H1 (cell line): ENCODE measurements around the gene HDAC2. TPM values are rescaled to one million over a fixed set of nuclear protein-coding genes. Genes with fewer than 3 reads are reported as not detected.

ENCODE experiments used
- CTCF ChIA-PET: fragments of 300-600 bp; sonication (Branson Sonifier 250); formaldehyde crosslinking; loops from one replicate; lab custom pipeline; 2021; ENCODE audit not compliant: partially characterized antibody; lab: Charles Lee
- POLR2A ChIA-PET: fragments of 300-600 bp; sonication (Branson Sonifier 250); formaldehyde crosslinking; loops from one replicate; lab custom pipeline; 2021; ENCODE audit warnings: inconsistent platforms; ENCODE audit not compliant: partially characterized antibody; lab: Charles Lee
- DNase-seq, 2 experiments: peaks; one replicate each; pipeline versions ENCODE4 v3.0.0 to v3.0.0-alpha.2; 2010 to 2022; ENCODE audit warnings: low spot score in 2 of 2, low read depth in 1 of 2, mixed read lengths in 1 of 2
- FAIRE-seq: peaks from 2 replicates; lab custom pipeline; 2011; peaks lifted over from hg19 to GRCh38; lab: Jason Lieb, UNC
- H2AFZ ChIP-seq: 2 replicates; pipeline ENCODE4 v1.8.1; 2012; ENCODE audit warnings: low read length, inconsistent platforms
- H2AK5ac ChIP-seq: 2 replicates; pipeline ENCODE4 v1.6.1; 2013; ENCODE audit warnings: low read depth, low read length
- H2BK120ac ChIP-seq: replicated peaks from 2 replicates; pipeline ENCODE3; 2013; ENCODE audit warnings: low read depth, low read length, inconsistent platforms
- H2BK12ac ChIP-seq: 2 replicates; pipeline ENCODE4 v1.6.1; 2013; ENCODE audit warnings: low read depth, low read length
- H2BK15ac ChIP-seq: 2 replicates; pipeline ENCODE4 v1.6.1; 2013; ENCODE audit warnings: low read length
- H2BK20ac ChIP-seq: 2 replicates; pipeline ENCODE4 v1.6.1; 2013; ENCODE audit warnings: low read length
- H2BK5ac ChIP-seq: 2 replicates; pipeline ENCODE4 v1.6.1; 2013; ENCODE audit warnings: low read depth, low read length
- H3K14ac ChIP-seq: 2 replicates; pipeline ENCODE4 v1.6.1; 2013; ENCODE audit warnings: inconsistent platforms; ENCODE audit not compliant: insufficient read length
- H3K18ac ChIP-seq: 2 replicates; pipeline ENCODE4 v1.6.1; 2013; ENCODE audit warnings: low read length; ENCODE audit errors: extremely low read depth
- H3K23ac ChIP-seq: 2 replicates; pipeline ENCODE4 v1.6.1; 2013; ENCODE audit warnings: inconsistent platforms; ENCODE audit not compliant: insufficient read length
- H3K23me2 ChIP-seq: 2 replicates; pipeline ENCODE4 v1.6.1; 2013; ENCODE audit warnings: low read depth, low read length
- H3K27ac ChIP-seq: 2 replicates; pipeline ENCODE4 v1.6.1; 2011; ENCODE audit warnings: low read depth, low read length, inconsistent platforms
- H3K27me3 ChIP-seq, 4 experiments: replicated peaks in 1 of 4; 1 replicate in 1 of 4; 2 replicates in 3 of 4; pipeline versions ENCODE4 v1.6.1 to v1.8.1; 2011 to 2013; ENCODE audit warnings: low read length in 3 of 4, mild to moderate bottlenecking in 3 of 4, inconsistent platforms in 2 of 4, mixed read lengths in 2 of 4, moderate library complexity in 1 of 4; ENCODE audit not compliant: control insufficient read depth in 3 of 4, insufficient read depth in 3 of 4; ENCODE audit errors: extremely low read depth in 1 of 4
- H3K36me3 ChIP-seq, 4 experiments: 2 replicates each; pipeline versions ENCODE4 v1.6.1 to v1.8.1; 2011 to 2013; ENCODE audit warnings: mild to moderate bottlenecking in 4 of 4, low read length in 3 of 4, moderate library complexity in 2 of 4, control low read depth in 1 of 4, inconsistent platforms in 1 of 4; ENCODE audit not compliant: insufficient read depth in 4 of 4, control insufficient read depth in 2 of 4
- H3K4ac ChIP-seq: replicated peaks from 2 replicates; pipeline ENCODE3; 2013; ENCODE audit warnings: low read length, low read depth, mixed read lengths, inconsistent platforms; ENCODE audit not compliant: insufficient read length
- H3K4me1 ChIP-seq, 4 experiments: replicated peaks in 1 of 4; 1 replicate in 1 of 4; 2 replicates in 3 of 4; pipeline versions ENCODE4 v1.6.1 to v1.8.1; 2011 to 2013; ENCODE audit warnings: low read length in 3 of 4, inconsistent platforms in 2 of 4, mixed read lengths in 1 of 4; ENCODE audit not compliant: insufficient read depth in 4 of 4, control insufficient read depth in 3 of 4
- H3K4me2 ChIP-seq, 2 experiments: 2 replicates each; pipeline versions ENCODE4 v1.6.1 to v1.8.1; 2011 to 2013; ENCODE audit warnings: low read depth in 2 of 2, low read length in 2 of 2, control low read depth in 1 of 2, inconsistent platforms in 1 of 2, mild to moderate bottlenecking in 1 of 2; ENCODE audit not compliant: insufficient read depth in 1 of 2
- H3K4me3 ChIP-seq, 4 experiments: fragments of 200-600, 300-600 bp in 1 of 4; sonication (generic), shearing (Covaris generic), sonication (Bioruptor Twin) in 1 of 4; 2 replicates each; pipeline versions ENCODE4 v1.5.1 to v1.8.1; 2011 to 2016; ENCODE audit warnings: low read length in 4 of 4, low read depth in 3 of 4, control low read depth in 2 of 4, inconsistent platforms in 2 of 4, mild to moderate bottlenecking in 2 of 4, mixed read lengths in 1 of 4, moderate library complexity in 1 of 4; ENCODE audit not compliant: insufficient read depth in 2 of 4; ENCODE audit errors: extremely low read depth in 1 of 4
- H3K56ac ChIP-seq: replicated peaks from 2 replicates; pipeline ENCODE3; 2013; ENCODE audit warnings: low read depth, mild to moderate bottlenecking, mixed read lengths, low read length, inconsistent platforms; ENCODE audit not compliant: insufficient read length
- H3K79me1 ChIP-seq: 2 replicates; pipeline ENCODE4 v1.6.1; 2013; ENCODE audit warnings: low read depth, low read length, control low read depth
- H3K79me2 ChIP-seq, 2 experiments: 2 replicates each; pipeline versions ENCODE4 v1.6.1 to v1.8.1; 2012 to 2013; ENCODE audit warnings: low read length in 2 of 2, mild to moderate bottlenecking in 2 of 2, inconsistent platforms in 1 of 2; ENCODE audit not compliant: insufficient read depth in 2 of 2, control insufficient read depth in 1 of 2
- H3K9ac ChIP-seq, 4 experiments: replicated peaks in 1 of 4; 1 replicate in 1 of 4; 2 replicates in 3 of 4; pipeline versions ENCODE4 v1.6.1 to v1.8.1; 2011 to 2013; ENCODE audit warnings: low read depth in 3 of 4, low read length in 3 of 4, control low read depth in 2 of 4, mild to moderate bottlenecking in 2 of 4, moderate library complexity in 2 of 4, inconsistent platforms in 1 of 4; ENCODE audit errors: extremely low read depth in 1 of 4
- H3K9me3 ChIP-seq, 2 experiments: 2 replicates each; pipeline versions ENCODE4 v1.6.1 to v1.8.1; 2012 to 2013; ENCODE audit warnings: mild to moderate bottlenecking in 2 of 2, moderate library complexity in 2 of 2, control low read depth in 1 of 2, inconsistent platforms in 1 of 2, low read depth in 1 of 2, low read length in 1 of 2, mixed read lengths in 1 of 2; ENCODE audit not compliant: insufficient read depth in 2 of 2
- H4K20me1 ChIP-seq, 2 experiments: replicated peaks in 1 of 2; 2 replicates each; pipeline versions ENCODE3 to v1.8.1; 2011 to 2013; ENCODE audit warnings: inconsistent platforms in 2 of 2, low read length in 2 of 2, mild to moderate bottlenecking in 1 of 2; ENCODE audit not compliant: insufficient read depth in 2 of 2, control insufficient read depth in 1 of 2
- H4K5ac ChIP-seq: 2 replicates; pipeline ENCODE4 v1.6.1; 2013; ENCODE audit warnings: low read length, low read depth, mixed read lengths, inconsistent platforms; ENCODE audit not compliant: insufficient read length
- H4K8ac ChIP-seq: 2 replicates; pipeline ENCODE4 v1.8.0; 2013; ENCODE audit warnings: mild to moderate bottlenecking, moderate library complexity, low read length, inconsistent platforms; ENCODE audit not compliant: insufficient read depth; ENCODE audit errors: extremely low read depth
- H4K91ac ChIP-seq: replicated peaks from 2 replicates; pipeline ENCODE3; 2013; ENCODE audit warnings: low read length, mixed read lengths, inconsistent platforms; ENCODE audit not compliant: insufficient read length
- RAD21 ChIP-seq, 2 experiments: IDR thresholded peaks in 1 of 2; conservative IDR thresholded peaks in 1 of 2; 2 replicates each; pipeline ENCODE4 v1.6.1; 2011; ENCODE audit warnings: low read depth in 2 of 2, low read length in 2 of 2, improper control_type of control experiment in 1 of 2, inconsistent platforms in 1 of 2, mild to moderate bottlenecking in 1 of 2, moderate library complexity in 1 of 2
- TBP ChIP-seq: IDR thresholded peaks from 2 replicates; pipeline ENCODE4 v1.6.1; 2011; ENCODE audit warnings: low read depth, low read length, improper control_type of control experiment
- WGBS, 2 experiments: shearing (Covaris generic) in 1 of 2; methylation state at CpG; one replicate each; pipeline versions ENCODE4 v1.1.6 to v1.1.7; 2013 to 2015; ENCODE audit warnings: low lambda C conversion rate in 2 of 2, mixed read lengths in 2 of 2, inconsistent platforms in 1 of 2, low coverage in 1 of 2, missing lambda C conversion rate in 1 of 2; ENCODE audit not compliant: insufficient replicate concordance in 2 of 2, insufficient coverage in 1 of 2, insufficient read length in 1 of 2; ENCODE audit errors: extremely low coverage in 1 of 2, missing lambda C conversion rate in 1 of 2; 5-methylcytosine and 5-hydroxymethylcytosine counted together
- polyA plus RNA-seq, 7 experiments: library from polyadenylated mRNA; depleted of rRNA in 3 of 7; stranded (reverse) in 5 of 7; unstranded in 2 of 7; fragments of >200 nt in 5 of 7; fragments of 200-250 nt in 2 of 7; gene quantifications; 1 replicate in 5 of 7; 2 replicates in 1 of 7; 4 replicates in 1 of 7; pipeline versions ENCODE4 v1.2.1 to v1.2.3, GENCODE V29; 2011 to 2013; ENCODE audit warnings: missing spikeins in 2 of 7, mixed read lengths in 2 of 7
- total RNA-seq: library from RNA; stranded (reverse); fragmentation: NEBNext Ultra II Directional; extraction: Animal tissue kit (Norgen Biotek cat#: 25700); gene quantifications from 2 replicates; pipeline ENCODE4 v1.2.1, GENCODE V29; 2021
- TF ChIP-seq, protein P1 (sequence below), 3 experiments: IDR thresholded peaks; 1 replicate in 2 of 3; 2 replicates in 1 of 3; pipeline versions ENCODE4 v1.5.1 to v1.6.1; 2011; ENCODE audit warnings: low read length in 3 of 3, mild to moderate bottlenecking in 3 of 3, inconsistent platforms in 2 of 3, low read depth in 1 of 3, moderate library complexity in 1 of 3; ENCODE audit not compliant: insufficient read depth in 1 of 3; ENCODE audit errors: control extremely low read depth in 1 of 3

HDAC2 gene
- total and polyA plus RNA-seq, 2 of the 8 experiments (the other 6 are each of a cell fraction or from before 2014, with no cell fraction given) = 323 to 374 TPM

DNA sequence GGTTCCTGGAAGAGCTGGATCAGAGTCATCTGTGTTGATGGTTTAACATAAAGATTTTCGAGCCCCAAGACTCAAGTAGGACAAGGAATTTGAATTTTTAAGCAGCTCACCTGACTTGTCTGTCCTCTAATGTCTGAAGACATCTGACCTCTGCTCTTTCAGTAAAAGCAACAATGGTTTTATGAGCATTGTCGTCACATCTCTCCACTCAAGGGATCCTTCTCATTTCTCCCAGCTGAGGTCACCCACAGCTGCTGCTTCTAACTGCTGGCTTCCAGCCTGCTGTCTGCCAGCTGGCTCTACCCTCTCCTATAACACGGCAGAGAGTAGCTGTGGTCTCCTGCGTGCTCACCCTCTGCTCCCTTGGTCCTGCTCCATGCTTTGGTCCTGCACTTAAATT, 24.7 kb upstream of the HDAC2 start:
- no peak overlapping the region for H3K4me2 ChIP-seq
- no peak overlapping the region for H3K18ac ChIP-seq
- no peaks in the 10 kb centered on the region for H3K79me2 ChIP-seq
- no peak overlapping the region for H4K91ac ChIP-seq
- H3K9ac ChIP-seq = no peak overlapping the region
- no peak overlapping the region for H3K56ac ChIP-seq
- ChIA-PET POLR2A (no interaction called here), CTCF (interaction anchor here (0.7 to 8.0 kb wide), 37 partner anchors 8 to 1550 kb away, joined by 3 to 77 read pairs (median 4); partner anchors contain the start of gene HS3ST5)
- peak overlapping the region; percentile 35 for H4K8ac ChIP-seq
- no peak overlapping the region for H3K27ac ChIP-seq
- TF ChIP-seq, protein P1, sequence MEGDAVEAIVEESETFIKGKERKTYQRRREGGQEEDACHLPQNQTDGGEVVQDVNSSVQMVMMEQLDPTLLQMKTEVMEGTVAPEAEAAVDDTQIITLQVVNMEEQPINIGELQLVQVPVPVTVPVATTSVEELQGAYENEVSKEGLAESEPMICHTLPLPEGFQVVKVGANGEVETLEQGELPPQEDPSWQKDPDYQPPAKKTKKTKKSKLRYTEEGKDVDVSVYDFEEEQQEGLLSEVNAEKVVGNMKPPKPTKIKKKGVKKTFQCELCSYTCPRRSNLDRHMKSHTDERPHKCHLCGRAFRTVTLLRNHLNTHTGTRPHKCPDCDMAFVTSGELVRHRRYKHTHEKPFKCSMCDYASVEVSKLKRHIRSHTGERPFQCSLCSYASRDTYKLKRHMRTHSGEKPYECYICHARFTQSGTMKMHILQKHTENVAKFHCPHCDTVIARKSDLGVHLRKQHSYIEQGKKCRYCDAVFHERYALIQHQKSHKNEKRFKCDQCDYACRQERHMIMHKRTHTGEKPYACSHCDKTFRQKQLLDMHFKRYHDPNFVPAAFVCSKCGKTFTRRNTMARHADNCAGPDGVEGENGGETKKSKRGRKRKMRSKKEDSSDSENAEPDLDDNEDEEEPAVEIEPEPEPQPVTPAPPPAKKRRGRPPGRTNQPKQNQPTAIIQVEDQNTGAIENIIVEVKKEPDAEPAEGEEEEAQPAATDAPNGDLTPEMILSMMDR (IDR thresholded peaks at IDR 0.05; ENCODE audit: control extremely low read depth in 1 of 3, insufficient read depth in 1 of 3, low read depth in 1 of 3, low read length in 3 of 3) = peak; percentile 6 to 10 (median 8); a peak in 3 of 4 replicates
- TF ChIP-seq RAD21 (IDR thresholded peaks at IDR 0.05 in 1 of 2, conservative IDR thresholded peaks at IDR 0.05 in 1 of 2; ENCODE audit: low read depth in 2 of 2, low read length in 2 of 2) (peak; percentile 51 to 57), TBP (no peak)
- no peaks in the 10 kb centered on the region for H3K9me3 ChIP-seq
- H2BK12ac ChIP-seq = no peak overlapping the region; the same call in 1 of the 2 replicates
- no peaks in the 10 kb centered on the region; the same call in 1 of the 2 replicates for H3K23me2 ChIP-seq
- peak overlapping the region; percentile 20; the same call in 1 of the 2 replicates for H2AFZ ChIP-seq
- H3K79me1 ChIP-seq = no peaks in the 10 kb centered on the region
- H3K4me3 ChIP-seq = no peak overlapping the region
- no peaks in the 10 kb centered on the region for H4K20me1 ChIP-seq
- peak overlapping the region; percentile 54; the same call in 1 of the 2 replicates for H2BK5ac ChIP-seq
- no peak overlapping the region for H2BK15ac ChIP-seq
- no peak overlapping the region for H2BK20ac ChIP-seq
- no peak overlapping the region for H3K14ac ChIP-seq
- no peak overlapping the region for H3K23ac ChIP-seq
- no peak overlapping the region for H2AK5ac ChIP-seq
- DNase-seq = peak in 1 of 2 experiments; percentile 44
- H3K36me3 ChIP-seq = no peaks in the 10 kb centered on the region; a peak in 1 of 8 replicates
- 32% methylated on average over 4 of the region's 4 CpGs; no CpG with 5 or more reads in 1 of the 2 experiments for WGBS, 2 experiments
- no peak overlapping the region for H4K5ac ChIP-seq
- H3K4me1 ChIP-seq = peaks cover 0 to 8% (median 5%) of the 10 kb centered on the region in 4 experiments; a peak in 5 of 7 replicates
- H2BK120ac ChIP-seq = no peak overlapping the region
- no peak for FAIRE-seq
- H3K4ac ChIP-seq = no peak overlapping the region
- H3K27me3 ChIP-seq = no peaks in the 10 kb centered on the region
